PFSK-1 (cell line): ENCODE measurements around the gene AUTS2.

ENCODE experiments used
- FOXP2 ChIP-seq: optimal IDR thresholded peaks from 2 replicates; pipeline ENCODE3; 2011; ENCODE audit warnings: borderline replicate concordance, control low read depth, inconsistent platforms; ENCODE audit not compliant: insufficient read depth; ENCODE audit errors: extremely low read length, extremely low read depth
- POLR2AphosphoS5 ChIP-seq: IDR thresholded peaks from 2 replicates; pipeline ENCODE4 v1.6.1; 2012; ENCODE audit warnings: low read depth, mild to moderate bottlenecking, control low read depth, low read length, moderate library complexity
- SIN3A ChIP-seq: IDR thresholded peaks from 2 replicates; pipeline ENCODE4 v1.6.1; 2012; ENCODE audit warnings: mild to moderate bottlenecking, low read length, moderate library complexity, borderline replicate concordance; ENCODE audit not compliant: insufficient read depth
- TAF1 ChIP-seq: IDR thresholded peaks from 2 replicates; pipeline ENCODE4 v1.6.1; 2012; ENCODE audit warnings: low read length, control low read depth, borderline replicate concordance; ENCODE audit not compliant: insufficient read depth
- TF ChIP-seq, protein P1 (sequence below), 2 experiments: IDR thresholded peaks; 2 replicates each; pipeline versions ENCODE4 v1.6.1 to v1.8.0; 2011 to 2012; ENCODE audit warnings: low read depth in 2 of 2, low read length in 2 of 2, control low read depth in 1 of 2, inconsistent platforms in 1 of 2, mild to moderate bottlenecking in 1 of 2, moderate library complexity in 1 of 2; ENCODE audit not compliant: insufficient read depth in 1 of 2

The AUTS2 gene

DNA sequence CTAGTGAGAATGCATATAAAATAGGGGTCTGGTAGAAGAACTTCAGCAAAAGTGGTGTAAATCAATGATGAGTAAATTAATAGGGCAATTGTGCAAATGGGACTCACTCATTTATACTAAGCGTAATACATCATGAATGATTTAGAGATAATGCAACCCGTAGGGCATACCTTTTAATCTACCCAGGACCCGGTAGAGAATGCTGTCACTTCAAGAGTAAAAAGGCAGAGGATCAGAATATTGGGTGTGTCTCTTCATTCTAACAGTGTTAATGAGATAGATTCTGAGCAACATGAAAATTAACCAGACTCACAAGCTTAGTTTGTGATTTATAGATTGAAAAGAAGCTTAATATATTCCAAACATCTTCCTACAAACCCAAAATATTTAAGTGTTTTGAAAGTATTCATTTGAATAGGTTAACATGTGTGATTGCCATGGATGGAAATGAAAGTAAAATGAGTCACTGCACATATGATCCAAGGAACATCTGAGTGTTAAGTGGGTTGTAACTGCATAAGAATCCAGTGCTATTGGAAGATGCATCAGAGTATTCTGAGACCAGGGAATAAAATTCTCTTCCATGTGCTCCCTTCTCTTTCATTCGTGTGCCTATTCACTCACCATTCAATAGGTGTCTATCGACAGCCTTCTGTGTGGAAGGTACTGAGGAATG is 690.6 kb downstream of the AUTS2 start:
- TF ChIP-seq, protein P1, sequence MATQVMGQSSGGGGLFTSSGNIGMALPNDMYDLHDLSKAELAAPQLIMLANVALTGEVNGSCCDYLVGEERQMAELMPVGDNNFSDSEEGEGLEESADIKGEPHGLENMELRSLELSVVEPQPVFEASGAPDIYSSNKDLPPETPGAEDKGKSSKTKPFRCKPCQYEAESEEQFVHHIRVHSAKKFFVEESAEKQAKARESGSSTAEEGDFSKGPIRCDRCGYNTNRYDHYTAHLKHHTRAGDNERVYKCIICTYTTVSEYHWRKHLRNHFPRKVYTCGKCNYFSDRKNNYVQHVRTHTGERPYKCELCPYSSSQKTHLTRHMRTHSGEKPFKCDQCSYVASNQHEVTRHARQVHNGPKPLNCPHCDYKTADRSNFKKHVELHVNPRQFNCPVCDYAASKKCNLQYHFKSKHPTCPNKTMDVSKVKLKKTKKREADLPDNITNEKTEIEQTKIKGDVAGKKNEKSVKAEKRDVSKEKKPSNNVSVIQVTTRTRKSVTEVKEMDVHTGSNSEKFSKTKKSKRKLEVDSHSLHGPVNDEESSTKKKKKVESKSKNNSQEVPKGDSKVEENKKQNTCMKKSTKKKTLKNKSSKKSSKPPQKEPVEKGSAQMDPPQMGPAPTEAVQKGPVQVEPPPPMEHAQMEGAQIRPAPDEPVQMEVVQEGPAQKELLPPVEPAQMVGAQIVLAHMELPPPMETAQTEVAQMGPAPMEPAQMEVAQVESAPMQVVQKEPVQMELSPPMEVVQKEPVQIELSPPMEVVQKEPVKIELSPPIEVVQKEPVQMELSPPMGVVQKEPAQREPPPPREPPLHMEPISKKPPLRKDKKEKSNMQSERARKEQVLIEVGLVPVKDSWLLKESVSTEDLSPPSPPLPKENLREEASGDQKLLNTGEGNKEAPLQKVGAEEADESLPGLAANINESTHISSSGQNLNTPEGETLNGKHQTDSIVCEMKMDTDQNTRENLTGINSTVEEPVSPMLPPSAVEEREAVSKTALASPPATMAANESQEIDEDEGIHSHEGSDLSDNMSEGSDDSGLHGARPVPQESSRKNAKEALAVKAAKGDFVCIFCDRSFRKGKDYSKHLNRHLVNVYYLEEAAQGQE (IDR thresholded peaks at IDR 0.05; ENCODE audit: insufficient read depth in 1 of 2, low read depth in 2 of 2, low read length in 2 of 2) = no peak

DNA sequence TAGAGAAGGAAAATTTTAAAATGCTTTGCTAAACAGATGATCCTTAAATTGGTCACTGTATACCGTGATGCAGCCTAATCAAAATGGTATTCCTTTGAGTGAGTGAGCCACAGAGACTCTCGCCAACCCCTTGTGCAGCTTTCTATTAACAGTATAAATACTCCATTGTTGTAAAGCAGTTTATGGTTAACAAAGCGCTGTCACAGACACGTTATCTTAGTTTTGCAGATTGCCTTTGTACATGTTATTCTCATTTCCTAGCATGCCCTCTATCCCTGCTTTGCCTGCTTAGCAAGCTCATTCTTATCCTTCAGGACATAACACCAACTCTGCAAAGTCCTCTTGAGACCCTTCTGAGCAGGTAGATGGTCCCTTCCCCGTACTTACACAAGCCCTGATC is 694.4 kb downstream of the AUTS2 start:
- TF ChIP-seq SIN3A = no peak
- TF ChIP-seq TAF1 = no peak
- TF ChIP-seq, protein P1 (IDR thresholded peaks at IDR 0.05; ENCODE audit: insufficient read depth in 1 of 2, low read depth in 2 of 2, low read length in 2 of 2) = no peak
- no peak for TF ChIP-seq FOXP2
- no peak for TF ChIP-seq POLR2AphosphoS5

DNA sequence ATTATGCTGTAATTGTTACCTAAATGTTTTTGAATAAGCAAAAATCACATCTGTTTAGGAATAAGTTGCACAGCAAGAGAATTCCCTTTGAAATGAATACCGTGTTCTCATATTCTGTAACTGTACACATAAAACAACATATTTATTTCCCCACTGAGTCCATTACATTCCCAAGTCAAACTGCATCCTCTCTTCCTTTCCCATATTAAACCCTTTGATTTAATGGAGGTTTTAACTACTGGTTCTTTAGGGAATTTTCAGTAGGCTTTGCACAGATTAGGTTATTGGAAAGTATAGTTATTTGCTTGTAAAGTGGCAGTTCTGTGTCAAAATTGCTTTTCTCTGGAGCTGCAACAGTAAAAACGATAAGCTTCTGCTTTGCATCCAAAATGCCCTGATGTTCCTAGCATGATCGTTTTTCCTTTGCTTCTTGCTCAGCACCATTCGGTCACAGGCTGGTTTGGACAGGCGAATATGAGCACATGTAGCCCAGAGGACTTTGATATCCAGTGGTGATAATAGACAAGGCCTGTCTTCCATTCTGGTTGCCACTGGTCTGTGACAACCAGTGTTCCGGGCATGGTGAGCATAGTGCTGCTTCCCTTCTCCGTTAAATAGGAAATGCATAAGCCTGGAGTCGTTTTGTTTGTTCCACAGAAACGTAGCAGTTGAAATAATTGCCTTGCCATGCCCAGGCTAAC is 696.1 kb downstream of the AUTS2 start:
- TF ChIP-seq SIN3A (no peak), TAF1 (no peak), POLR2AphosphoS5 (no peak), FOXP2 (no peak)
- TF ChIP-seq, protein P1 (IDR thresholded peaks at IDR 0.05; ENCODE audit: insufficient read depth in 1 of 2, low read depth in 2 of 2, low read length in 2 of 2) = no peak

DNA sequence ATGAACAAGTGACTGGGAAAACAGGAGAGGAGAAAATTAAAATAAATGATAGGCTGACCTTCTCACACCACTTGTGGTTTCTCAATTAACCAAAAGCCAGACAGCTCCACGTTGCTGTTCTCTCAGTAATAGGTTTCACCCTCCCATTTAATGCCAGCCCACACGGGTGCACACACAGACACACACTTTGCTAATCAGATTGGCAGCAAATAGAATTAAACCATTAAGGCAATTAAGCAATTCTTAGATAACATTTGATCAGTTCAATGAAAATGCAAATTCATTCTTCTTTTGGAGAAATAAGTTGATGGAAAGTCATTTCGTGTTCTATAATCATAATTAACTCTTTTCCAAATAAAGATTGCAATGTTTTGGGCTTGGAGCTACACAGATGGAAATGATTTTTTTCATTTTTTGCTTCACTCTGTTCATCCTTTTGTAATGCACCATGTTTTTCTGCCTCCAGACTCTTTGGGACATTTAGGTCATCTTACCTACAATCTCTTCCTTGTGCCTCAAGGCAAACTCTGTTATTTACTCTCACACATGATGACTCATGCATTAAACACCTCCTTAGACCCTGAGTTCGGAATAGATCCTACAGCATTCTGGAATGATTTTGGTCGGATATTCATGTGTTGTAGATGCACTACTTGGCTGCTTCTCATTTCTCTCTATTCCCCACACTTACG is 700.7 kb downstream of the AUTS2 start:
- TF ChIP-seq, protein P1 (IDR thresholded peaks at IDR 0.05; ENCODE audit: insufficient read depth in 1 of 2, low read depth in 2 of 2, low read length in 2 of 2) = no peak
- TF ChIP-seq FOXP2 = no peak
- TF ChIP-seq SIN3A = no peak
- TF ChIP-seq TAF1 = no peak
- no peak for TF ChIP-seq POLR2AphosphoS5
